Measurements from ENCODE around the gene SLC39A2.
A peak's percentile ranks its signal among the peaks of the same experiment; 100 is the strongest.
"Not testable (repeated sequence)": the region's sequence is repeated elsewhere in the genome, so short reads cannot be mapped to it uniquely, and the experiment has no call there.

Gene SLC39A2, protein sequence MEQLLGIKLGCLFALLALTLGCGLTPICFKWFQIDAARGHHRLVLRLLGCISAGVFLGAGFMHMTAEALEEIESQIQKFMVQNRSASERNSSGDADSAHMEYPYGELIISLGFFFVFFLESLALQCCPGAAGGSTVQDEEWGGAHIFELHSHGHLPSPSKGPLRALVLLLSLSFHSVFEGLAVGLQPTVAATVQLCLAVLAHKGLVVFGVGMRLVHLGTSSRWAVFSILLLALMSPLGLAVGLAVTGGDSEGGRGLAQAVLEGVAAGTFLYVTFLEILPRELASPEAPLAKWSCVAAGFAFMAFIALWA

DNA sequence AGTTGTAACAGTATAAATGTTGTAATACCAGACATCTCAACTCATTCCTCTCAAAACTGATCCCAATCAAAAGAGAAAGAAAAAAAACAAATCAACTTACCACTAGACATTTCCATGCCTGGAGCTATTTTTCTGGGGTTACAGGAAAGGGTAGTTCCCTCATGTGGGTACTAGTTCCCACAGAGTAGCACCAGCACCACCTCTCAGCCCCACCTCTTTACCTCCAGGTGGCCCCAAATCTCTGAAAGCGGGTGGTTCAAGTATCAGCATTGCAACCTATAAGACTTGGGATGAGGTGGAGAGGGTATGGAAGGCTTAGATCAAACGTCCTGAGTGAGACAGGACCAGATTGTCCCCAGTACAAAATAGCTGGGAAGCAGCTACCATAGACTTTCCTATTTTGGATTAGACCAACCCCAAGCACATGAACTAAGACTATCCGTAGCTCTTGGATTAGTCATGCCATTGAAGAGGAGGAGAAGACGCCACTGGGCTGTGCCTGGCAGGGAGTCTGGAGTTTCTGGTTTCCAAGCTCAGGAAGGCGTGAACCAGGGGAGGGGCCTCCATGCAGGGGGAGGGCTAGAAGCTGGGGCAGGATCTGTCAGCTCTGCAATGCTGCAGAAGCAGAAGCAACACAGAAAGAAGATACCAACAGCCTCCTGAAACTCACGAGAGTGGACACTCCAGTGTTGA, at the start of gene SLC39A2:
SLC39A2 (plus strand) TSS at position 620 of the 693 bp plus-strand sequence. CDS start 154 bp downstream, outside the sequence.
- DNase-seq: no peak

DNA sequence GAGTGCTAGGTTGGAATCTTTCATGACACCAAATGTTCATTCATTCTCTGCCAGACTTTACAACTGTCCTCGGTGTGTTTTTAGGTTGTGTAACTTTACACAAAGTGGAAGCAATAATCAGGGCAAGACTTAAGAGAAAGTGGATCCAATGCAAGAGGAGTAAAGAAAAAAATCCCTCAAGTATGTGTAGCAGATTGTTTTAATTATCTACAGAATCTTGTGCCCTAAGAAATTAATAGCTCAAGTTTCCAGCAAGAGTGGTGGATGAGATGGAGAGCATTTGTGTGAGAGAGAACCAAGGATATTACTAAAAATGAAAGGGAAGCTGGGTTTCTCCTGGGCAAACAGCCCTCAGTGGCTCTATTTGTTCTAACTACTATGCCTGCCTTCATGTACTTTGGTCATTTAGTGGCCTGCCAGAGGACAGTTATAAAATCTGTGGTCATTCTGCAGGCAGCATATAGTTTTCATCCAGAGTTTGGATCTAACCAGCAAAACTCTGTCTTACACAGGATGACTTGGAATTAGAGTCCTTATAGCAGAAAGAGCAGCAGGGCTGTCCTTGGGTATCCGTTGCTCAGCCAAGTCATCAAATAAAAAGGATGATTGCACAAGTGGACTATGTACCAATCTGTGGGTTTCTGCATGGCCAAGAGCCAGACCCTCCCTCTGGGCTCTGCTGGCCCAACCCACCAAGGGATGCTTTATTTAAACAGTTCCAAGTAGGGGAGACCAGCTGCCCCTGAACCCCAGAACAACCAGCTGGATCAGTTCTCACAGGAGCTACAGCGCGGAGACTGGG, 44.2 kb upstream of the SLC39A2 start, which contains the start of gene RNASE2:
RNASE2 (plus strand) TSS at position 752 of the 802 bp plus-strand sequence. CDS start 285 bp downstream, outside the sequence.
- not testable (repeated sequence) for DNase-seq

DNA sequence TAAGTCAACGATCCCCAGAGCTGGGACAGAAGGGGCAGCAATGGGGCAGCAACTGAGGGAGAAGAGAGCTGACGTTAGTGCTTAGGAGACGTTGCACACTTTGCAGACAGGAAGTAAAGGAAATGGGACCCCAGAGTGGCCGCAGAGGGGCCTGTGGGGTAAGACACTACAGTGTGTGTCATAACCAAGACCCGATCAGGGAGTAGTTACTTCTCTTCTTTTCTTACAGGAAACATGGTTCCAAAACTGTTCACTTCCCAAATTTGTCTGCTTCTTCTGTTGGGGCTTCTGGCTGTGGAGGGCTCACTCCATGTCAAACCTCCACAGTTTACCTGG, 43.6 kb upstream of the SLC39A2 start:
- not testable (repeated sequence) for DNase-seq

DNA sequence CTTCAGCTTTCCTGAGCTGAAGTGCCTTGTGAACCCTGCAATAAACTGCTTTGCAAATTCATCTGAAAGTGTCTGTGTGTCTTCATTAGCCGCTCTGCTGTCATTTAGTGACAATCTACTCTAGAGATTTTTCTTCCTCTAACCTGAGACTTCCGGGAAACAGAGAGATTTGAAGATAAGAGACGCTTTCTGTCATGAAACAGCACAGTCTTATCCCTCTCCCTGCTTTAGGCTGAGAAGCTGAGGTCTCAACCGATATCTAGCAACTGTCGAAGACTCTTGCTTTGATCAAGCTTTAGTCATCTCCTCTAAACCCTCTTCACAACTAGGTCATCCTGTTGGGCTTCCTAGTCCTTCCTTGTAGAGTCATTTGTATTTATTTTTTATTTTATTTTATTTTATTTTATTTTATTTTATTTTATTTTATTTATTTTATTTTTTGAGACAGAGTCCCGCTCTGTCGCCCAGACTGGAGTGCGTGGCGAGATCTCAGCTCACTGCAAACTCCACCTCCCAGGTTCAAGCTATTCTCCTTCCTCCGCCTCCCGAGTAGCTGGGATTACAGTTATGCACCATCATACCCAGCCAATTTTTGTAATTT, 42.6 kb upstream of the SLC39A2 start:
- no peak for DNase-seq

DNA sequence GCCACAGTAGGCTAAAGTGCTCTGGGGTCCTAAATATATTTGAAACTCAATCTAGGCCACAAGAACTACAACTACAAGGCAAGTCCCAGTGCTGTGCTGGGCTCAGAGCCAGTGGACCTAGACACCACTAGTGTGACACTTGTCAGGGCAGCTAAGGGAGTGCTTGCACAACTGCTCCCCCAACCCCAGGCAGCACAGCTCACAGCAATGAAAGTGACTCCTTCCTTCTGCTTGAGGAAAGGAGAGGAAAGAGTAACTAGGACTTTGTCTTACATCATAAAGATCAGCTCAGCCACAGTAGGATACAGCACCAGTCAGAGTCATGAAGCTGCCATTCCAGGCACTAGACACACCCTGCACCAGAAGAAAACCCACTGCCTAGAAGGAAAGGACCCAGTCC, 40.1 kb upstream of the SLC39A2 start:
- DNase-seq: not testable (repeated sequence)

DNA sequence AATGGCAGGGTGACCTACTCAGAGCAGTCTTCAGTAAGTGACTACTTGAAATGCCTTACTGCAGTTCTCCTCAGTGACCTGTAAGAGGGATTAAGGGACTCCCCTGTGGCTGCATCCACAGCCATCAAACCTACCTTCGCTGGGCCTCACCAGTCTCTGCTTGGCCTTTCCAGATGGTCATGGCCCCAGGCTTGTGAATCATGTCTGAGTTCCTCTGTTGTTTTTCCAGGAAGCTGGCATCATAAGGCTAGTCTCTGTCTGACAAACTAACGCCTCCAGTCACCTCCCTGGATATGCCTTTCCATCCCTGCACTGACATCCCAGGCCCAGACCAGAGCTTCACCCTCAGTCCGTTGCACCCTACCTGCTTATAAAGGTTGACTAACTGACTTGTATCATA, 29.8 kb upstream of the SLC39A2 start:
- DNase-seq: no peak

DNA sequence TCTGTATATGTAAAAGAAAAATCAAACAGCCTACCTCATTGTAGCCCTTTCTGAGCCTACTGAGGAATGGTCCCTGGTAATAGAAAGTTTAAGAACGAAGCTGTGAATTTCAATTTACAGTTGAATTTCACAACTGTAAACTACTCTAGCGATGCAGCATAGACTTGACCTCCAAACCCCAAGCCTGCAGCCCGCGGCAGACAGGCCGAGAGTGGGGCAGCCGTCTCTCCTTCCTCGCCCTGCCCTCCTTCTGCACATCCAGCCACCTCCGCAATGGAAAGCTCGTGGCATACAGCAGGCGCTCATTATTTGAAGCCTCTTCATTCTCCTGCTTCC, 28.5 kb upstream of the SLC39A2 start:
- no peak for DNase-seq

DNA sequence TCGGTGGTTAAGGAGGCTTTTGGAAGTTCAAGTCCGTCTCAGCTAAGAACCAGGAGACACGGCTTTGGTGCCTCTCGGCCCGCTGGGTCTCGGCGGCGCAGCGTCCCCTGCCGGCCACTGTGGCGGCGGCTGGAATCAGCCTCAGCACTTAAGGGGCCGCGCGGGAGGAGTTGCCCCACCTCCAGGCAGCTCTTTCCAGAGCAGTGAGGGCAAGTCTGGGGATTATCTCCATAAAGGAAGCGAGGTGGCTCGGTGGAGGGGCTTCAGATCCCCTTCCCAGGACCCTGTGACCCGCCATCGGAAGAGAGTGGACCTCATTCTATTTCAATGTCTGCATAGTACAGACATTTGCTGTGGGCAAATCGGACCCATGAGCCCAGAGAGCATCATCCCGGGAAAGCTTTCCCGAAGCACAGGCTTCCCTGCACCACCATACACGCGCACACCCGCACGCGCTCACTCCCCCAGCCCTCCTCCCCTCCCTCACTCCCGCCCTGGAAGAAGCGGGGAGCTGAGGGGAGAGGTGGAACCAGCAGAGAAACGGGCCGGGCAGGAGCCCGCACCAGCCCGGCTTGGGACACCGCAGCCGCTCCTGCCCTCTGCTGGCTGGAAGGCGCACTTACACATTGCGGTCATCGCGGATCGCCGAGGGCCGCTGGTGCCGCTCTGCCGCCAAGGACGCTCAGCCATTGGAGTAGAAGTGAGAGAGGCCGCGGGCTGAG, 27.9 kb upstream of the SLC39A2 start:
- DNase-seq: peak; percentile 83

DNA sequence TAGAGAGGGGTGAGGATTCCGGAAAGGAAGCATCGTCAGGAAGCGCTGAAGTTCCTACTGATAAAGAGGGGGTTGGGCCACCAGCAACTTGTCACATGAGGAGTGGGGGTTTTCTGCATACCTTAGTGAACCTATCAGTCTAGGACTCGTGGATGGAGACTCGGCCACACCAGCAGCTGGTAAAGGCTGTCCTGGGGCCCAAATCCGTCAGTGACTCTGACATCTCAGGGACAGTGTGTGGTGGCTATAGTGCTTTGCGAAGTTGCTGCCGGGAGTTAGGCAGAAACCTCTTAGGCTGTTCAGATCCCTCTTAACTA, 27.4 kb upstream of the SLC39A2 start:
- no peak for DNase-seq

DNA sequence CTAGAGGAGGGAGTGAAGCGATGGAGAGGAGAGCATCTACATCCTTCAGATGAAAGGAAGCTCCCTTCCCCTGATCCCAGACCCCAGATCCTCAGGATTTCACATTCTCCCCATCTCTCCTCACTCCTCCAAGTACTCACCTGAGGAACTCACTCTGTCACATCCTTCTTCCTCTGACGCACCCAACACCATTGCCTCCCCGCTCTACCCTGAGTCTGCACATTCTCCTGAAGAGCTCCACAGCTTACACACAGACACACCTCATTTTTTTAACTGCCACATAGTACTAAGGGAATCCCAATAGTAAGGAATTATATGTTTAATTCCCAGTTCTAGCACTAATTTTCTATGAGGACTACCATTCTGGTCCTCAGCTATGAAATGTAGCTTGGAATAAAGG, 25.6 kb upstream of the SLC39A2 start:
- no peak for DNase-seq

DNA sequence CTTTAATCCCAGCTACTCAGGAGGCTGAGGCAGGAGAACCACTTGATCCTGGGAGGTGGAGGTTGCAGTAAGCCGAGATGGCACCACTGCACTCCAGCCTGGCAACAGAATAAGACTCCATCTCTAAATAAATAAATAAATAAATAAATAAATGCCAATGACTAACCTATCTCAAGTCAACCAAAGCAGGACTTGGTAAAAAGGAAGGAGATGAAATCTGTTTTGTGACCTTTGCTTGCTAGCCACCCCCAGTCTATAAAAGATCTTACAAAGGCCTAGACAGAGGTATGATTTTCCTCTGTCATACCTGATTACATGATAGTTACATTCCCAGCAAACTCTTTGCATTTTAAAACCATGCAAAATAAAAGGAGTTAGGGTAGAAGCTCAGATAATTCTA, 22.8 kb upstream of the SLC39A2 start:
- DNase-seq: no peak

DNA sequence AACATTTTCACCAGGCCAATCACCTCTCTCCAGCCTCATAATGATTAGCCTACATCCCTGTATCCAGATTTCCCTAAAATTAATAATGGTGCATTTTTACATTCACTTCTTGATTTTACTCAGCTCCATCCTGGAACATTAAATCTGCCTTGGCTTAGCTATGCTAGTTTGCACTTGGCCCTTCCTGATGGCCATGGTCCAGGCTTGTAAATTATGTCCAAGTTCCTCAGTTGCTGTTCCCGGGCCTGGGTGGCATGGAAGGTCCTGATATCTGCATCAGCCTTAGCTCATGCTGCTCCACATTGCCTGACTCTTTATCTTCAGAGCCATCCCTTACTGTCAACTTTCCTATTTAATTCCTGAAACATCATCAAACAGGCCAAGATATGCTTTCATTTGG, 20.4 kb upstream of the SLC39A2 start:
- DNase-seq: no peak

DNA sequence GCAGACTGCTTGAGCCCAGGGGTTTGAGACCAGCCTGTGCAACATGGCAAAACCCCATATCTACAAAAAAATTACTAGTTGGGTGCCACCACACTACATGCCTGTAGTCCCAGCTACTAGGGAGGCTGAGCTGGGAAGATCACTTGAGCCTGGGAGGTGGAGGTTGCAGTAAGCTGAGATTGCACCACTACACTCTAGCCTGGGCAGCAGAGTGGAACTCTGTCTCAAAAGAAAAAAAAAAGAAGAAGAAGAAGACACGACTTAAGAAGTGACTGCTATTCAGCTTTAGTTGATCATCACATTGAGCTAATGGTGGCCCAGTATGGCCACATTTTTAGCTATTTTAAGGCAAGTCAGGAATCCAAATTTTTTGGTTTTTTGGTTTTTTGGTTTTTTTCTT, 18.2 kb upstream of the SLC39A2 start:
- no peak for DNase-seq

DNA sequence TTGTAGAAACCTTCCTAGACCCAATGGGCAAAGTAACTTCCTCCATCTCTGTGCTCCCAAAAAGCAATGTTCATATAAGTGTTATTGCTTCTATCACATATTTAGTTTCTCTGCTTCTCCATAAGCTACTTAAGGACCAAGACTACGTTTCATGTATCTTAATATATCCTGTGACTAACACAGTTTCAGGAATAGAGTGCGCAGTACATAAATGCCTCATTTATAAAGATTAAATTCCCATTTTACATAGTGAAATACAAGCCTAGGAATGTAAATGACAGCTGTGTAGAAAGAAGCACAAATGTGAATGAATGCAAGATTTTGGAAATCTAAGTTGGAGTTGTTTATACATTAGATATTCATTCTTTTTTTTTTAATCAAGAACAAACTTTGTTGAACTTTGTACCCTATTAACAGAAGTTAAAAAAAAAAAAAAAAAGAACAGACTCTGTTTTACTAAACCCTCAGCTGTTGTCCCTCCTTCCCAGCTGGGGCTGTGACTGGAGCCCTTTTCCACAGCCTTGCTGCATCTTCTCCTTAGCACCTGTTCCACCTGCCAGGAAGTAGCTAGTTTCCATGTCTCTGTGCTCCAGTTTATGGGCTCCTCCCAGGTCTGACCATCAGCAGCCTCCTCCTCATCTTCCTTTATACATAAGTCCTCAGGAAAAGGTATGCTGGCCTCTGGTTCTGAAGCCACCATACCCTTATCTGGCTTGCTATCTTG, 16.3 kb upstream of the SLC39A2 start:
- DNase-seq: no peak

DNA sequence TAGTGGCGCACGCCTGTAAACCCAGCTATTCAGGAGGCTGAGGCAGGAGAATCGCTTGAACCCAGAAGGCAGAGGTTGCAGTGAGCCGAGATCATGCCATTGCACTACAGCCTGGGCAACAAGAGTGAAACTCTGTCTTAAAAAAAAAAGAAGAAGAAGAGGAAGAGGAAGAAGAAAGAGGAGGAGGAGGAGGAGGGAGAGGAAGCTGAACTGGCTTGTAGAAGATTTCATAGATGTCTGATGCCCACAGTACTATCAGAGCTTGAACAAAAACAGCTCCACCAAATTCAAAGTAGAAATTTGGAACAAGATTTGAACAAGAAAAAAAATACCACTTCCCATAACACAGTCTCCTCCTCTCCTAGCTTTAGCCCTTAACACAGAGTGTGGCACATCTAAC, 13.4 kb upstream of the SLC39A2 start:
- DNase-seq: not testable (repeated sequence)

DNA sequence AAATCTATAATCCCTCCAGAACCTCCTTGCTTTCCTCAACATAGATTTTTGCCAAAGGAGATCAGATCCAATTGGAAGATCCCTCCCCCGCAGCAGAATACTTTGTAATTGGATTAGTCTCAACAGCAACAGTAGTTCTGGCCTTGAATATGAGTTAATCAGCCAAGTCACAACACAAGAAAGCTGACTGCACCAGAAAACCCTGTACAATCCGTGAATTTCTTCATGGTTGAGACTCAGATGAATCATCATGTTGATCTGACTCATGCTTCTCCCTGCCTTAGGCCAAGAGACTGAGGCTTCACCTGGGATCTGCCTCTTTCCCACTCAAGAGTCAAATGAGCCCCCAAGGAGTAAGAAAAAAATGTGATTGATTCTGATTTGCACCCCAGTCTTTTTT, 12.3 kb upstream of the SLC39A2 start:
- DNase-seq: no peak

DNA sequence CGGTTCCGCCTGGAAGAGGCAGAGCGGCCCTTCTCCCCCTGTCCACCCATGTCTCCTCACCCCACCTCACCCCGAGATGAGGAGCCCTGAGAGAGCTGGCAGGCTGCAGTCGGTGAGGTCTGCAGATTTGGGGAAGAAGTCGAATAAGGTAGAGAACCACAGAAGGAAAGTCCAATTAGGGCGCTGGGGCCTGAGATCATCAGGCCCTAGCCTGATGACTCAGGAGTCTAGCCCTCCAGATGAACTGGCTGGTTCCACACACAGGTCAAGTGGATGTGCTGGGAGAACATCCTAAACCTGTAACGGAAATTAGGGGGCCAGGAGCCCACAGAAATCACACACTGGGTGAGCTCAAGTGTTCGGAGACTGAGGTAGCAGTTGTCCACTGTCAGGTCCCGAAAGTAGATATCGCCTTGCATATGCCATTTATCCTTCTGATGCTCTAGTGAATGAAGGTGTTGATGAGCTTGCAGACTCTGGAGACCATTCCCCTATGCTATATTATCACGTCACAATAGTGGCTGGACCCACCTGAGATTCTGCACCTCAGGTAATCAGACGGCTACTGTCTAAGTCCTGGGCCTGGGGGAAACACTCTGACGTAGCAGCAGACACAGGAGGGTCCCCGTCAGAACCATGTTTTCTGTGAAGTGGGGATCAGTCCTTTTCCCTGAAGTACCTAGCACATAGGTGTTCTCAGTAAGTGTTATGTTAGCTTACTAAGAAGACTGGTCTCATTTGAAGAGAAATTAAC, 10.2 kb upstream of the SLC39A2 start:
- DNase-seq: no peak

DNA sequence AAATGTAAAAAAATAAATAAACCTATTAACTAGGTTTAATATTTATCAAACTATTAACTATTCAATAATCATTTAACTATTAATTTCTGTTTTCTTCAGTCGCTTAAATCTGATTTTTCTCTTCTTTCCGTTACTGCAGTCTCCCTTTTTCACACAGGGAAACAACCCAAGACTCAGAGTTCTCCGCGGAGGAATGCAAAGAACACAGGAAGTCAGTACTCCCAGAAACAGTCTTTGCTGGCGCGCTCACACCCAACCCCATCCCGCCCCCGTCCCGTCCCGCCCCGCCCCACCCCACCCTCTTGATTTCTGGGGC, 9.7 kb upstream of the SLC39A2 start:
- no peak for DNase-seq

DNA sequence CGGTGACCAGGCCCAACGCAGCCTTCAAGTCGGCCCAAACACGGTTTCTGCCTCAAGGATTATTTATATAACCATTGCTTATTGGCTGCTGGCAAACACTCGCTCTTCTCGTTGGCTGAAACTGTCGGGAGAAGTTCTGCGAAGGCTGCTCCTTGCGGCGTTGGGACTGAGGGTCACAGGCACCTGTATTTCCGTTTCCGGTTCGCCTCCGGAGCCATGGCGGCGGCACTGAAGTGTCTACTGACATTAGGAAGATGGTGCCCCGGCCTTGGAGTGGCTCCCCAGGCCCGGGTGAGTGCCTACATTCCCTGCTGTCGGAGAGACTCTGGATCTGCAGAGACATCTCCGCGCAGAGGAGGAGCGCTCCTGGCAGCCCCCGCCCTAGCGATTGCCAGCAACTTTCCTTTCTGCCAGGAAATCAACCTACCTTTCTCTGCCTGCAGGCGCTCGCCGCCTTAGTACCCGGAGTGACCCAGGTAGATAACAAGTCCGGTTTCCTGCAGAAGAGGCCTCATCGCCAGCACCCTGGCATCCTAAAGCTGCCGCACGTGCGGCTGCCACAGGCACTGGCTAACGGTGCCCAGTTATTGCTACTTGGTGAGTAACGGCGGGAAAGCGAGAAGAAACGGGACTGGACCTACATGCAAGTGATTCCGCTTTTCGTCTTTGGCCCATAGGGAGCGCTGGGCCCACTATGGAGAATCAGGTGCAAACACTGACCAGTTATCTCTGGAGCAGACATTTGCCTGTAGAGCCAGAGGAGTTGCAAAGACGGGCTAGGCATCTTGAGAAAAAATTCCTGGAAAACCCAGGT, 9.1 kb upstream of the SLC39A2 start, which contains the start of gene METTL17:
METTL17 (plus strand) TSS at position 194 of the 814 bp plus-strand sequence; CDS start at position 217, 23 bp downstream.
- DNase-seq: peak; percentile 92

DNA sequence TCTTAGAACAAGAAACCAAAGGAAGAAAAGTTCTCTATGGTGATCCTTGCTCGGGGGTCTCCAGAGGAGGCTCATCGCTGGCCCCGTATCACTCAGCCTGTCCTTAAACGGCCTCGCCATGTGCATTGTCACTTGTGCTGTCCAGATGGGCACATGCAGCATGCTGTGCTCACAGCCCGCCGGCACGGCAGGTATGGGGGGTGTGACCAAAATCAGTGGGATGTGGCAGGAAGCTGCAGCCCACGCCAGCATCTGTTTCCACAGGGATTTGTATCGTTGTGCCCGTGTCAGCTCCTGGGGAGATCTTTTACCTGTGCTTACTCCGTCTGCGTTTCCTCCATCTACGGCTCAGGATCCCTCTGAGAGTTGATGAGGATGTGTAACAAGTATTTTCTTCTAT, 2.6 kb upstream of the SLC39A2 start:
- no peak for DNase-seq

DNA sequence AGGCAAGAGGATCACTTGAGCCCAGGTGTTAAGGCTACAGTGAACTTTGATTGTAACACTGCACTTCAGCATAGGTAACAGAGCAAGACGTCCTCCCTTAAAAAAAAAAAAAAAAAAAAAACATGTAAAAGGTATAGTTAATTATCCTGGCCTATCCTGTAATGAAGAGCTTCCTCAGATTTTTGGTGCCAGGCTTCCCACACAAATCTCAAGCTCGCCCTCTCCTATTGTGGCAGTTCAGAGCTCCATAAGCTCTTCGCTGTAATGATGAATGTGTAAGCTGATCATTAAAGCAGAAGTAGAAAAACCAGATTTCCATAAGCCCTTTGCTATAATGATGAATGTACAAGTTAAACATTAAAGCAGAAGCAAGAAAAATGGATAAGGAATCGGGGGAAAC, 2.0 kb upstream of the SLC39A2 start:
- DNase-seq: no peak

Data from CD4-positive, alpha-beta T cell treated with Interleukin-17A for 1 hour (primary cell).